SK-N-SH (cell line): ENCODE results near the gene TOM1L2. TPM values are rescaled to one million over a fixed set of nuclear protein-coding genes. Genes with fewer than 3 reads are reported as not detected.

Experiments used
- CTCF ChIA-PET: fragments of 300-600, 350-600 bp; formaldehyde crosslinking; extraction: SDS; loops from one replicate; lab custom pipeline; 2021; lab: Yijun Ruan, JAX
- POLR2A ChIA-PET: fragments of 350-600 bp; sonication (Branson Sonifier 250); formaldehyde crosslinking; extraction: SDS; loops from one replicate; lab custom pipeline; 2020; ENCODE audit warnings: antibody characterized with exemption, inconsistent platforms; lab: Yijun Ruan, JAX
- DNase-seq: peaks from one replicate; pipeline ENCODE4 v3.0.0; 2012
- H2AFZ ChIP-seq: fragments of 200-600 bp; sonication (generic); 2 replicates; pipeline ENCODE4 v1.8.1; 2016; ENCODE audit warnings: antibody characterized with exemption, mild to moderate bottlenecking, low read depth
- H3F3A ChIP-seq: fragments of 200-600 bp; sonication (generic); replicated peaks from 2 replicates; pipeline ENCODE3; 2016; ENCODE audit warnings: antibody characterized with exemption, mild to moderate bottlenecking; ENCODE audit not compliant: insufficient read depth
- H3K27ac ChIP-seq, 2 experiments: fragments of 200-500 bp in 1 of 2; fragments of 200-600 bp in 1 of 2; sonication (Bioruptor generic) in 1 of 2; sonication (generic), shearing (Covaris generic) in 1 of 2; 2 replicates each; pipeline versions ENCODE4 v1.5.1 to v1.6.1; 2014 to 2016; ENCODE audit warnings: low read depth in 2 of 2, inconsistent platforms in 1 of 2, low read length in 1 of 2, mild to moderate bottlenecking in 1 of 2, mixed read lengths in 1 of 2
- H3K27me3 ChIP-seq: fragments of 200-600 bp; sonication (generic), shearing (Covaris generic); 2 replicates; pipeline ENCODE4 v1.6.1; 2016; ENCODE audit warnings: mixed run types; ENCODE audit not compliant: insufficient read depth
- H3K36me3 ChIP-seq, 2 experiments: fragments of 200-500 bp in 1 of 2; fragments of 200-600 bp in 1 of 2; sonication (Bioruptor generic) in 1 of 2; sonication (generic) in 1 of 2; replicated peaks in 1 of 2; 2 replicates each; pipeline versions ENCODE3 to v1.5.1; 2014 to 2016; ENCODE audit warnings: low read length in 1 of 2, mild to moderate bottlenecking in 1 of 2; ENCODE audit not compliant: insufficient read depth in 2 of 2, control insufficient read depth in 1 of 2
- H3K4me1 ChIP-seq, 2 experiments: fragments of 200-500 bp in 1 of 2; fragments of 200-600 bp in 1 of 2; sonication (Bioruptor generic) in 1 of 2; sonication (generic), shearing (Covaris generic) in 1 of 2; 2 replicates each; pipeline versions ENCODE4 v1.5.1 to v1.6.1; 2014 to 2016; ENCODE audit warnings: low read depth in 1 of 2, low read length in 1 of 2, mixed run types in 1 of 2; ENCODE audit not compliant: insufficient read depth in 2 of 2, control insufficient read depth in 1 of 2
- H3K4me2 ChIP-seq: fragments of 200-600 bp; sonication (generic), shearing (Covaris generic); 2 replicates; pipeline ENCODE4 v1.6.1; 2017; ENCODE audit warnings: mixed run types
- H3K4me3 ChIP-seq, 2 experiments: fragments of 200-500 bp in 1 of 2; fragments of 200-600 bp in 1 of 2; sonication (Bioruptor generic) in 1 of 2; sonication (generic), shearing (Covaris generic) in 1 of 2; 2 replicates each; pipeline versions ENCODE4 v1.5.1 to v1.8.1; 2014 to 2016; ENCODE audit warnings: low read depth in 2 of 2, inconsistent platforms in 1 of 2, low read length in 1 of 2, mild to moderate bottlenecking in 1 of 2, mixed read lengths in 1 of 2, moderate library complexity in 1 of 2
- H3K79me2 ChIP-seq: fragments of 200-600 bp; sonication (generic); 2 replicates; pipeline ENCODE4 v1.8.1; 2017; ENCODE audit warnings: mild to moderate bottlenecking; ENCODE audit not compliant: insufficient read depth
- H3K9ac ChIP-seq: fragments of 200-600 bp; sonication (generic); 2 replicates; pipeline ENCODE4 v1.6.1; 2017; ENCODE audit warnings: mixed run types
- H3K9me2 ChIP-seq: fragments of 200-600 bp; sonication (generic); 2 replicates; pipeline ENCODE4 v1.6.1; 2017; ENCODE audit warnings: mixed run types
- H3K9me3 ChIP-seq: fragments of 200-600 bp; sonication (generic); 2 replicates; pipeline ENCODE4 v1.6.1; 2017; ENCODE audit warnings: mixed run types, mild to moderate bottlenecking, moderate library complexity
- H4K20me1 ChIP-seq: fragments of 200-600 bp; sonication (generic); 2 replicates; pipeline ENCODE4 v1.6.1; 2017; ENCODE audit warnings: mild to moderate bottlenecking, mixed run types; ENCODE audit not compliant: insufficient read depth
- CHD2 ChIP-seq: fragments of 150-350 bp; IDR thresholded peaks from 2 replicates; pipeline ENCODE4 v1.6.1; 2018; ENCODE audit warnings: low read length; ENCODE audit not compliant: partially characterized antibody
- EP300 ChIP-seq, 2 experiments: IDR thresholded peaks; 2 replicates each; pipeline versions ENCODE4 v1.4.0 to v1.6.1; 2012; ENCODE audit warnings: borderline replicate concordance in 1 of 2, low read depth in 1 of 2, low read length in 1 of 2
- EZH2phosphoT487 ChIP-seq: fragments of 200-600 bp; sonication (generic); IDR thresholded peaks from 2 replicates; pipeline ENCODE4 v1.6.1; 2017; ENCODE audit warnings: low read depth, mixed run types, mild to moderate bottlenecking, antibody characterized with exemption, moderate library complexity, borderline replicate concordance
- GATA2 ChIP-seq: sonication (generic); formaldehyde crosslinking; IDR thresholded peaks from 2 replicates; pipeline ENCODE4 v1.5.0; 2020; ENCODE audit warnings: mild to moderate bottlenecking, missing genetic modification reagents
- JUND ChIP-seq: IDR thresholded peaks from 2 replicates; pipeline ENCODE4 v1.4.0; 2012
- POLR2AphosphoS5 ChIP-seq: IDR thresholded peaks from 2 replicates; pipeline ENCODE4 v1.6.1; 2012; ENCODE audit warnings: low read depth, low read length
- RAD21 ChIP-seq: IDR thresholded peaks from 2 replicates; pipeline ENCODE4 v1.6.1; 2012; ENCODE audit warnings: mild to moderate bottlenecking, low read length
- RCOR1 ChIP-seq: fragments of 150-350 bp; IDR thresholded peaks from 2 replicates; pipeline ENCODE4 v1.6.1; 2017; ENCODE audit warnings: antibody characterized with exemption, low read length
- RXRA ChIP-seq: IDR thresholded peaks from 2 replicates; pipeline ENCODE4 v1.4.0; 2012; ENCODE audit warnings: low read depth, mild to moderate bottlenecking, borderline replicate concordance
- SMC3 ChIP-seq: IDR thresholded peaks from 2 replicates; pipeline ENCODE4 v1.6.1; 2012; ENCODE audit warnings: low read depth, low read length, improper control_type of control experiment
- TCF12 ChIP-seq: IDR thresholded peaks from 2 replicates; pipeline ENCODE4 v1.4.0; 2012
- TEAD4 ChIP-seq: IDR thresholded peaks from 2 replicates; pipeline ENCODE4 v1.4.0; 2012; ENCODE audit warnings: mild to moderate bottlenecking, borderline replicate concordance; ENCODE audit not compliant: insufficient read depth
- WGBS: methylation state at CpG from one replicate; pipeline ENCODE4 v1.1.6; 2017; ENCODE audit warnings: low lambda C conversion rate; 5-methylcytosine and 5-hydroxymethylcytosine counted together
- polyA plus RNA-seq, 3 experiments: library from polyadenylated mRNA; depleted of rRNA; stranded (reverse); fragments of >200 nt; gene quantifications; 2 replicates each; pipeline ENCODE4 v1.2.3, GENCODE V29; 2012
- TF ChIP-seq, protein P1 (sequence below): IDR thresholded peaks from 2 replicates; pipeline ENCODE4 v1.4.0; 2012; ENCODE audit warnings: low read depth, borderline replicate concordance
- TF ChIP-seq, protein P2 (sequence below): fragments of 150-350 bp; IDR thresholded peaks from 2 replicates; pipeline ENCODE4 v1.6.1; 2017; ENCODE audit warnings: antibody characterized with exemption, low read length, low read depth, borderline replicate concordance

The TOM1L2 gene
- polyA plus RNA-seq, 1 of the 3 experiments (the other 2 are of a cell fraction), result 85.4 TPM

DNA sequence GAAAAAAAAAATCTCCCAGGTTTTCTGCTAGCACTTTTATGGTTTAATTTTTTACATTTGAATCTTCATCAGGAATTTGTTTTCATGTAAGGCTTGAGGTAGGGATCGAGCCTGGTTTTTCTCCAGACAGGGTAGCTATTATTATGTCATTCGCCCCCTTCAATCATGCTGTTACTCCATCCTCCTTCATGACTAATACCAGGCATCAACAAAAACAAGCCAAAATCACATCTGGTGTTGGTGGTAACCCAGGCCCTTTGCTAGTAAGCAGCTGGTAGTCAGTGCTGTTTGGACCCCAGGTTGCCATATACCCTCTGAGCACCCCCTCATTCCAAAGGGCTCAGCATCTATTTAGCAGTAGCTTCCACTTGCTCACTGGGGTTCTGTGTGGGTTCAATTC lies 30.0 kb upstream of the TOM1L2 start:
- no peak overlapping the region for H3K9ac ChIP-seq
- no peak overlapping the region for H3K4me2 ChIP-seq
- WGBS, result 91% methylated on average over 2 of the region's 2 CpGs
- H4K20me1 ChIP-seq, result no peaks in the 10 kb centered on the region
- H3K27ac ChIP-seq, result no peak overlapping the region
- no peaks in the 10 kb centered on the region for H3K36me3 ChIP-seq
- ChIA-PET POLR2A (no interaction called here), CTCF (interaction anchor here (1.1 to 1.5 kb wide), 3 partner anchors 8 to 111 kb away, joined by 3 to 5 read pairs (median 4); no protein-coding TSS in a partner anchor)
- H3K79me2 ChIP-seq, result no peaks in the 10 kb centered on the region
- H3F3A ChIP-seq, result no peaks in the 10 kb centered on the region
- no peak overlapping the region for H3K4me3 ChIP-seq
- no peak for TF ChIP-seq JUND
- H2AFZ ChIP-seq, result no peak overlapping the region
- H3K9me3 ChIP-seq, result no peaks in the 10 kb centered on the region
- DNase-seq, result no peak
- H3K4me1 ChIP-seq, result peaks cover 0 to 18% of the 10 kb centered on the region in 2 experiments; a peak in 1 of 4 replicates
- no peaks in the 10 kb centered on the region for H3K27me3 ChIP-seq
- no peaks in the 10 kb centered on the region for H3K9me2 ChIP-seq

DNA sequence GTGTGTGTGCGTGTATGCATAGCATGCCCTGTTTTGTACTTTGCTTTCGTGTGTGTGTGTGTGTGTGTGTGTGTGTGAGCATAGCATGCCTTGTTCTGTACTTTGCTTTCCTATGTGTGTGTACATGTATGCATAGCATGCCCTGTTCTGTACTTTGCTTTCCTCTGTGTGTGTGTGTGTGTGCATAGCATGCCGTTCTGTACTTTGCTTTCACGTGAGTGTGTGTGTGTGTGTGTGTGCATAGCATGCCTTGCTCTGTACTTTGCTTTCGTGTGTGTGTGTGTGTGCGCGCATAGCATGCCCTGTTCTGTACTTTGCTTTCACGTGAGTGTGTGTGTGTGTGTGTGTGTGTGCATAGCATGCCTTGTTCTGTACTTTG lies 27.8 kb upstream of the TOM1L2 start:
- H3F3A ChIP-seq, result no peaks in the 10 kb centered on the region
- H3K36me3 ChIP-seq, result no peaks in the 10 kb centered on the region
- CTCF ChIA-PET, result interaction anchor here (1.0 kb wide), 1 partner anchor 109 kb away, joined by 3 read pairs; no protein-coding TSS in a partner anchor
- H3K4me1 ChIP-seq, result peaks cover 0 to 13% of the 10 kb centered on the region in 2 experiments; a peak in 1 of 4 replicates
- no peaks in the 10 kb centered on the region for H4K20me1 ChIP-seq
- DNase-seq, result no peak
- POLR2A ChIA-PET, result no interaction called here
- TF ChIP-seq, protein P1, sequence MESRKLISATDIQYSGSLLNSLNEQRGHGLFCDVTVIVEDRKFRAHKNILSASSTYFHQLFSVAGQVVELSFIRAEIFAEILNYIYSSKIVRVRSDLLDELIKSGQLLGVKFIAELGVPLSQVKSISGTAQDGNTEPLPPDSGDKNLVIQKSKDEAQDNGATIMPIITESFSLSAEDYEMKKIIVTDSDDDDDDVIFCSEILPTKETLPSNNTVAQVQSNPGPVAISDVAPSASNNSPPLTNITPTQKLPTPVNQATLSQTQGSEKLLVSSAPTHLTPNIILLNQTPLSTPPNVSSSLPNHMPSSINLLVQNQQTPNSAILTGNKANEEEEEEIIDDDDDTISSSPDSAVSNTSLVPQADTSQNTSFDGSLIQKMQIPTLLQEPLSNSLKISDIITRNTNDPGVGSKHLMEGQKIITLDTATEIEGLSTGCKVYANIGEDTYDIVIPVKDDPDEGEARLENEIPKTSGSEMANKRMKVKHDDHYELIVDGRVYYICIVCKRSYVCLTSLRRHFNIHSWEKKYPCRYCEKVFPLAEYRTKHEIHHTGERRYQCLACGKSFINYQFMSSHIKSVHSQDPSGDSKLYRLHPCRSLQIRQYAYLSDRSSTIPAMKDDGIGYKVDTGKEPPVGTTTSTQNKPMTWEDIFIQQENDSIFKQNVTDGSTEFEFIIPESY, result no peak
- TF ChIP-seq TEAD4, result no peak
- no peaks in the 10 kb centered on the region for H3K9me3 ChIP-seq
- H2AFZ ChIP-seq, result no peak overlapping the region
- H3K27me3 ChIP-seq, result no peaks in the 10 kb centered on the region
- no peaks in the 10 kb centered on the region for H3K9me2 ChIP-seq
- 92% methylated on average over 8 of the region's 8 CpGs for WGBS
- no peaks in the 10 kb centered on the region for H3K79me2 ChIP-seq
- H3K27ac ChIP-seq, result no peak overlapping the region
- no peak overlapping the region for H3K9ac ChIP-seq
- H3K4me3 ChIP-seq, result no peak overlapping the region
- H3K4me2 ChIP-seq, result no peak overlapping the region

DNA sequence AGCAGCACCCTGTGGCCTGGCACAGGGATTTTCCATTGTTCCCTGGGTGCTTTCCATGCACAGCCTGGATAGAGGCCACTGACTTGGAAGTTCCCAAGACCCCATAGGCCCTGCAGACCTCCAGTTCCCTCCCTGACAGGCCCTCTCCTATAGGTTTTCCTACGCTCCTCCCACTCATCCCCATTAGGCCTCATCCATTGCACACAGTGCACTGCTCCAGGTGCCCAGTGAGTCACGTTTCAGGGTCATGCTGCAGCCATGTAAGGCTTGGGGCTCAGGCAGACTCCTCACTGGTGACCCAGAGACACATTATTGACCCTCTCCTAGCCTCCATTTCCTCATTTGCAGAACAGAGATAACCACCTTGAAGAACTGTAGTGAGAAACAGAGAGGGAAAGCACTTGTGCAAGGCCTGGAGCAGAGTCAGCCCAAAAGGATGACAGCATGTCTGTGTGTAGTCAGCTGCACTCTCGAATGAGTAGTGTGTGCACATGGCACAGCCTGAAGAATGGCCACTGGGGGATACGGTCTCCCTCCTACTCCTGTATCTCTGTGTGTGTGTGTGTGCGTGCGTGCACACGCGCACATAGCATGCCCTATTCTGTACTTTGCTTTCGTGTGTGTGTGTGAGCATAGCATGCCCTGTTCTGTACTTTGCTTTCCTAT lies 27.3 kb upstream of the TOM1L2 start:
- Histone ChIP-seq H3K4me1 (peaks cover 0 to 17% of the 10 kb centered on the region in 2 experiments; a peak in 1 of 4 replicates), H3K9me3 (no peaks in the 10 kb centered on the region), H3K36me3 (no peaks in the 10 kb centered on the region), H2AFZ (no peak overlapping the region), H3K9ac (no peak overlapping the region), H3K27ac (no peak overlapping the region), H4K20me1 (no peaks in the 10 kb centered on the region), H3F3A (no peaks in the 10 kb centered on the region), H3K9me2 (no peaks in the 10 kb centered on the region), H3K4me3 (no peak overlapping the region), H3K27me3 (no peaks in the 10 kb centered on the region), H3K4me2 (no peak overlapping the region), H3K79me2 (no peaks in the 10 kb centered on the region)
- ChIA-PET CTCF (interaction anchor here (1.0 to 1.5 kb wide), 3 partner anchors 10 to 109 kb away, joined by 3 read pairs; no protein-coding TSS in a partner anchor), POLR2A (no interaction called here)
- WGBS, result 88% methylated on average over 9 of the region's 9 CpGs
- DNase-seq, result no peak
- no peak for TF ChIP-seq JUND
- TF ChIP-seq POLR2AphosphoS5, result no peak
- no peak for TF ChIP-seq GATA2 (CRISPR knock-in tag)
- TF ChIP-seq RCOR1, result no peak
- no peak for TF ChIP-seq RAD21
- TF ChIP-seq, protein P2, sequence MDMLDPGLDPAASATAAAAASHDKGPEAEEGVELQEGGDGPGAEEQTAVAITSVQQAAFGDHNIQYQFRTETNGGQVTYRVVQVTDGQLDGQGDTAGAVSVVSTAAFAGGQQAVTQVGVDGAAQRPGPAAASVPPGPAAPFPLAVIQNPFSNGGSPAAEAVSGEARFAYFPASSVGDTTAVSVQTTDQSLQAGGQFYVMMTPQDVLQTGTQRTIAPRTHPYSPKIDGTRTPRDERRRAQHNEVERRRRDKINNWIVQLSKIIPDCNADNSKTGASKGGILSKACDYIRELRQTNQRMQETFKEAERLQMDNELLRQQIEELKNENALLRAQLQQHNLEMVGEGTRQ, result no peak
- no peak for TF ChIP-seq CHD2
- TF ChIP-seq RXRA, result no peak
- no peak for TF ChIP-seq EP300 (IDR thresholded peaks at IDR 0.05; ENCODE audit: borderline replicate concordance in 1 of 2, low read depth in 1 of 2, low read length in 1 of 2)
- TF ChIP-seq TEAD4, result no peak
- TF ChIP-seq EZH2phosphoT487, result no peak
- no peak for TF ChIP-seq TCF12
- TF ChIP-seq SMC3, result no peak
